GM12873 (cell line): ENCODE data around the gene ACKR3.

Source experiments
- TF ChIP-seq, protein P1 (sequence below): IDR thresholded peaks from 2 replicates; pipeline ENCODE4 v1.5.1; 2012; ENCODE audit warnings: low read depth, mild to moderate bottlenecking, moderate library complexity, low read length, control low read depth; ENCODE audit not compliant: insufficient read depth; ENCODE audit errors: missing control alignments

Gene ACKR3

DNA sequence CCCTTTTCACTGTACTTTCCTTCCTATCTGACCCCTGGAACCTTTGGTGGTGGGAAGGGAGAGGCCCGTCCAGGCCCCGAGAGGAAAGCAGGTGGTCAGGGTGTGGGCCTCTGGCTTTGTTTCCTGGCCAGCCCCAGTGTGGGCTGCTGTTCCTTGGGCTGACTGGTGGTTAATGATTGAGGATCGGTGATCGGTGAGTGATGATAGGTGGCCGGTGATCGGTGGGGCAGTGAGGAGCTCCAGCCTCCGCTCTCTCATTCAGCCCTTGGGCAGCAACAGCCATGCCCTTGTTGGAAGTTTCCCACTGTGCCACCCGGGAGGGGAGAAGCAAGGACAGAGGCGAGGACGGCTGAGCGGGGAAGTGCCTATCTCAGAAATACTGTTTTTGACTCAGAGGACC, 7.3 kb downstream of the ACKR3 start:
- TF ChIP-seq, protein P1, sequence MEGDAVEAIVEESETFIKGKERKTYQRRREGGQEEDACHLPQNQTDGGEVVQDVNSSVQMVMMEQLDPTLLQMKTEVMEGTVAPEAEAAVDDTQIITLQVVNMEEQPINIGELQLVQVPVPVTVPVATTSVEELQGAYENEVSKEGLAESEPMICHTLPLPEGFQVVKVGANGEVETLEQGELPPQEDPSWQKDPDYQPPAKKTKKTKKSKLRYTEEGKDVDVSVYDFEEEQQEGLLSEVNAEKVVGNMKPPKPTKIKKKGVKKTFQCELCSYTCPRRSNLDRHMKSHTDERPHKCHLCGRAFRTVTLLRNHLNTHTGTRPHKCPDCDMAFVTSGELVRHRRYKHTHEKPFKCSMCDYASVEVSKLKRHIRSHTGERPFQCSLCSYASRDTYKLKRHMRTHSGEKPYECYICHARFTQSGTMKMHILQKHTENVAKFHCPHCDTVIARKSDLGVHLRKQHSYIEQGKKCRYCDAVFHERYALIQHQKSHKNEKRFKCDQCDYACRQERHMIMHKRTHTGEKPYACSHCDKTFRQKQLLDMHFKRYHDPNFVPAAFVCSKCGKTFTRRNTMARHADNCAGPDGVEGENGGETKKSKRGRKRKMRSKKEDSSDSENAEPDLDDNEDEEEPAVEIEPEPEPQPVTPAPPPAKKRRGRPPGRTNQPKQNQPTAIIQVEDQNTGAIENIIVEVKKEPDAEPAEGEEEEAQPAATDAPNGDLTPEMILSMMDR, result no peak

DNA sequence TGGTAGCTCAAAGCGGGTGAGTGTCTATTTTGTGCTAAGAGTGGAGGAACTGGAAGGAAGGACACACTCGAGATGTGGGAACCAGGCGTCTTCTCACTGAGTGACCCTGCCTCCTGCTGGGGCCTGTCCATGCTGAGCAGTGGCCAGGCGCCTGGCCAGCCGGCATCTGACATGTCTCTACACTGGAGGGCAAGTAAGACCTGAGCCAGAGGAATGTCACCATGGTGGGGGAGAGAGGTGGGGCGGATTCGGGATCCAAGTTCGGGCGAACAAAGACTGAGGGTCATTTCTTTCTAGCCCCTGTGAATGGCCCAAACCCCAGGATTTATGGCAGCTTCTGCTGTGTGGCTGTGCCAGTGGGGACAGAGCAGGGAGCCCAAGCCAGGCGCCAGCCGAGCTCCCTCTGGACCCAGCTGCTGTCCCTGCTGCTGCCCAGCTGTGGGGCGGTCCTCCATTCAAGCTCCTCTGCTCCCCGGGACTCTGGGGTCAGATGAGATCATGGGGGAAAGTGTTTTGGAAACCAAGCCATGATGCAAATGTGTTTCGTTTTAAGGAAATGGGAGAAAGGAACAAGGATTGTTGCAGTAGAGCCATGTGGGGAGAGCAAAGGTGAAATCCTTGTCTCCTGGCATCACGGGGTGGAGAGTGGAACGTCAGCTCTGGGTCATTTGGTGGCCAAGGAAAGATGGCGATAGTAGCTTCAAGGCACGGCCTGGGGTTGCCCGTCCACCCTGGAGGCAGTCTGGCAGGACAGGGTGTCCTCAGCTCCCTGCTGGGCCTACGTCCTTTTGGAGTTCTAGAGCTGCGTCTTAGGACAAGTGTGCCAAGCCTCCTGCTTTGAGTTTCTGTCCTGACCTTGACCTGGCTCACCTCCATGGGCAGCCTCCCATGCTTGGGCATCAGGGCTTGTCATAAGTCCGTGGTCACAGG, 8.1 kb downstream of the ACKR3 start:
- TF ChIP-seq, protein P1, result no peak

DNA sequence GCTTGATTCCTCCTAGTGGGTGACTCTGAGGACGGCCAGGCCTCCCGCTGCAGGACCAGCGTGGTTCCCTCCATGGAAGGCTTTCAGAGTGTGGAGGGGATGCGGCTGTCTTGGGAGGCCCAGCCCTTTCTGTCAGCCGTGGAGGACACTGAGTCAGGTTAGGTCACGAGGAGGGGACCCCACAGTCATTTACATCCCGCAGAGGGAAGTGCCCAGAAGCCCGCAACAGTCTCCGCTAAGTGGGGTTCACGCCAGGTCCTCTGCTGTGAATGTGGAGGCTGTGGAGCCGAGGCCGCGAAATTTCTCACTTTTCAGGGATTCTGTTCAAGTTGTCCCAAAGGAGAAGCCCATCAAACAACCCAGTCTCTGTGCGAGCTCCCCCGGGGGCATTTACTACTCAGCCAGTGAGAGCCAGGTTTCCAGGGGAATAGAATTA, 8.8 kb downstream of the ACKR3 start:
- TF ChIP-seq, protein P1, result no peak

DNA sequence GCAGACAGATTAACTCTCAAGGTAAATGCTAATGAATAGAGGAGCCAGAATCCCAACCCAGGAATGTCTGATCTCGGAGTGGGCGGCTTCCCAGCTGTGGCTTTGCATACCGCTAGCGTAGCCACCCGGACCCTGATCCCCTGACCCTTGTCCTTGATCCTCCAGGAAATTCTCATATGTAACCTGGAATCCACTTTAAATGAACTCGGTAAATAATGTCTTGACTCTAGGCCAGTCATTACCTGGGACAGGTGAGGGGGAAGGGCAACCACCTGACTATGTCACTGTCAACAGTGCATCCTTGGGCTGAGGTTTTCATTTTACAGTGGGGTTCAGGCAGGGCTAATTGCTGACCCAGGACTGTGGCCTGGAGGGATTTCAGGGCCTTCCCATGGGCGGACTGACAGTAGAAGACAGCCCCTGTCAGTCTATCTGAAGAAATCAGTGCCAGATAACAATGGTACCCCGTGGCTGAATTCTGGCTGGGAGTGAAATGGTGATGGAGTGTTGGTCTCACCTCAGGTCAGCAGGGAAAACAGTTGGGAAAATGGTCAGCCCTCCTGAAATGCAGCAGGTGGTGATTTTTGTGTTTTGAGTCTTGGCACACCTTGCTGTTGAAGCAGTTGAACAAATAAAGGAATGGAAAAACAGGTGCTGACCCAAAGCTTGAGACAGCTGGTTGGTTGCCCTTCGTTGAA, 9.6 kb downstream of the ACKR3 start:
- TF ChIP-seq, protein P1, result no peak

DNA sequence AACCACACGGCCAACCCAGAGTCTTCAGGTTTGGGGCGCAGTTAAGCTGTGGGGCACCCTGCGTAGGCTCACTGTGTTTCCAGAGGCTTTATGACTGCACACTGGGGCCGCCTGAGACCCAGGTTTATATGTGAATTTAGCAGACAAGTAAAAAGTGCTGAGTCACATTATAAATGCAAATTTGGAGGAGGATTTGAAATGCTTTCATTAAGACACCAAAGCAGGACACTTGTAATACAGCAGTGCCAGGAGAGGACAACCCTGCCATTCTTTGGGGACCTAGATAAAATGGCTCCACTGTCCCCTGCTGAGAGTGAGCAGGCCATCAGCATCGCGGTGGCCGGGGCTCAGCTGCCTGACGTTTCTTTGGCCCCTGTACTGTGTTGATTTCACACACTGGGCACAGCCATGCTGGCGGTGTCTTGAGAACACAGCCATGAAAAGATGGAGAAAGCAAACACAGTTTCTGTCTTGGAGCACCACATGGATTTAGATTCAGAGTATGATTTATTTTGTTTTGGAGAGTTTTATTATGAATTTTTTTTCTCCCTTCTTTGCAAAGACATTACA, 10.2 kb downstream of the ACKR3 start:
- TF ChIP-seq, protein P1, result no peak

DNA sequence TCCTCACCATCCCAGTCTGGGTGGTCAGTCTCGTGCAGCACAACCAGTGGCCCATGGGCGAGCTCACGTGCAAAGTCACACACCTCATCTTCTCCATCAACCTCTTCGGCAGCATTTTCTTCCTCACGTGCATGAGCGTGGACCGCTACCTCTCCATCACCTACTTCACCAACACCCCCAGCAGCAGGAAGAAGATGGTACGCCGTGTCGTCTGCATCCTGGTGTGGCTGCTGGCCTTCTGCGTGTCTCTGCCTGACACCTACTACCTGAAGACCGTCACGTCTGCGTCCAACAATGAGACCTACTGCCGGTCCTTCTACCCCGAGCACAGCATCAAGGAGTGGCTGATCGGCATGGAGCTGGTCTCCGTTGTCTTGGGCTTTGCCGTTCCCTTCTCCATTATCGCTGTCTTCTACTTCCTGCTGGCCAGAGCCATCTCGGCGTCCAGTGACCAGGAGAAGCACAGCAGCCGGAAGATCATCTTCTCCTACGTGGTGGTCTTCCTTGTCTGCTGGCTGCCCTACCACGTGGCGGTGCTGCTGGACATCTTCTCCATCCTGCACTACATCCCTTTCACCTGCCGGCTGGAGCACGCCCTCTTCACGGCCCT, 11.2 kb downstream of the ACKR3 start:
- TF ChIP-seq, protein P1, result no peak
